Gastroesophageal sphincter (tissue), 4 donors: ENCODE results near the gene APOL6. TPM values are rescaled to one million over a fixed set of nuclear protein-coding genes. Genes with fewer than 3 reads are reported as not detected.
"Not testable (repeated sequence)": the region's sequence is repeated elsewhere in the genome, so short reads cannot be mapped to it uniquely, and the experiment has no call there.

Experiments
- ATAC-seq: fragments of 150-250 bp; one replicate; pipeline ENCODE4 v1.9.1; 2016; ENCODE audit warnings: mild to moderate bottlenecking, moderate library complexity
- H3K27ac ChIP-seq, 4 donors: fragments of 200-600 bp; sonication (generic) in 3 of 4; 1 replicate in 3 of 4; 2 replicates in 1 of 4; pipeline ENCODE4 v1.5.1; 2016 to 2019
- H3K27me3 ChIP-seq: fragments of 200-600 bp; sonication (generic); one replicate; pipeline ENCODE4 v1.5.1; 2019
- H3K36me3 ChIP-seq, 2 donors: fragments of 200-600 bp; sonication (generic); one replicate each; pipeline ENCODE4 v1.5.1; 2019; ENCODE audit warnings: control low read depth in 1 of 2
- H3K4me1 ChIP-seq, 3 donors: fragments of 200-600 bp; sonication (generic); 1 replicate in 2 of 3; 2 replicates in 1 of 3; pipeline ENCODE4 v1.5.1; 2016 to 2019; ENCODE audit warnings: control low read depth in 2 of 3
- H3K4me3 ChIP-seq, 2 donors: fragments of 200-600 bp; sonication (generic); one replicate each; pipeline ENCODE4 v1.5.1; 2019; ENCODE audit warnings: mild to moderate bottlenecking in 1 of 2, moderate library complexity in 1 of 2
- H3K9me3 ChIP-seq, 3 donors: fragments of 200-600 bp; sonication (generic); one replicate each; pipeline ENCODE4 v1.5.1; 2017 to 2019; ENCODE audit warnings: control low read depth in 2 of 3
- EP300 ChIP-seq: sonication (generic); formaldehyde crosslinking; IDR thresholded peaks from one replicate; pipeline ENCODE4 v1.6.1; 2017; ENCODE audit warnings: antibody characterized with exemption, mild to moderate bottlenecking
- POLR2A ChIP-seq, 2 donors: fragments of 450-650 bp; IDR thresholded peaks; one replicate each; pipeline ENCODE4 v1.6.1; 2017; ENCODE audit warnings: antibody characterized with exemption in 2 of 2, mild to moderate bottlenecking in 2 of 2, moderate library complexity in 1 of 2
- POLR2AphosphoS5 ChIP-seq: sonication (generic); formaldehyde crosslinking; IDR thresholded peaks from one replicate; pipeline ENCODE4 v1.6.1; 2017; ENCODE audit warnings: antibody characterized with exemption
- WGBS, 2 donors: methylation state at CpG; one replicate each; pipeline ENCODE4 v1.1.5; 2018; ENCODE audit warnings: low coverage in 1 of 2; 5-methylcytosine and 5-hydroxymethylcytosine counted together
- total RNA-seq, 4 donors: library from RNA; depleted of rRNA; stranded (reverse); fragments of >200 nt; gene quantifications; one replicate each; pipeline ENCODE4 v1.1.0, GENCODE V29; 2016
- TF ChIP-seq, protein P1 (sequence below), 4 experiments: fragments of 200-600 bp in 2 of 4; fragments of 450-650 bp in 2 of 4; sonication (generic) in 1 of 4; IDR thresholded peaks; one replicate each; pipeline ENCODE4 v1.5.1; 2017 to 2019; ENCODE audit warnings: antibody characterized with exemption in 4 of 4, mild to moderate bottlenecking in 2 of 4, moderate library complexity in 2 of 4

The APOL6 gene
- total RNA-seq, 4 donors from 2014 or later, result 10.4 to 13.3 (median 10.9) TPM

GRCh38 chr22:35690001-35690400 lies 41.8 kb downstream of the APOL6 start:
- Histone ChIP-seq H3K4me1 (no peaks in the 10 kb centered on the region), H3K4me3 (no peak overlapping the region), H3K27me3 (peaks cover 4% of the 10 kb centered on the region), H3K36me3 (no peaks in the 10 kb centered on the region), H3K27ac (no peak overlapping the region), H3K9me3 (no peaks in the 10 kb centered on the region)
- ATAC-seq, result no peak
- 53 to 57% methylated on average over 1 of the region's 1 CpG for WGBS, 2 donors
- TF ChIP-seq EP300 (no peak), POLR2A (IDR thresholded peaks at IDR 0.05) (no peak), POLR2AphosphoS5 (no peak)
- TF ChIP-seq, protein P1, sequence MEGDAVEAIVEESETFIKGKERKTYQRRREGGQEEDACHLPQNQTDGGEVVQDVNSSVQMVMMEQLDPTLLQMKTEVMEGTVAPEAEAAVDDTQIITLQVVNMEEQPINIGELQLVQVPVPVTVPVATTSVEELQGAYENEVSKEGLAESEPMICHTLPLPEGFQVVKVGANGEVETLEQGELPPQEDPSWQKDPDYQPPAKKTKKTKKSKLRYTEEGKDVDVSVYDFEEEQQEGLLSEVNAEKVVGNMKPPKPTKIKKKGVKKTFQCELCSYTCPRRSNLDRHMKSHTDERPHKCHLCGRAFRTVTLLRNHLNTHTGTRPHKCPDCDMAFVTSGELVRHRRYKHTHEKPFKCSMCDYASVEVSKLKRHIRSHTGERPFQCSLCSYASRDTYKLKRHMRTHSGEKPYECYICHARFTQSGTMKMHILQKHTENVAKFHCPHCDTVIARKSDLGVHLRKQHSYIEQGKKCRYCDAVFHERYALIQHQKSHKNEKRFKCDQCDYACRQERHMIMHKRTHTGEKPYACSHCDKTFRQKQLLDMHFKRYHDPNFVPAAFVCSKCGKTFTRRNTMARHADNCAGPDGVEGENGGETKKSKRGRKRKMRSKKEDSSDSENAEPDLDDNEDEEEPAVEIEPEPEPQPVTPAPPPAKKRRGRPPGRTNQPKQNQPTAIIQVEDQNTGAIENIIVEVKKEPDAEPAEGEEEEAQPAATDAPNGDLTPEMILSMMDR (IDR thresholded peaks at IDR 0.05), result no peak

DNA sequence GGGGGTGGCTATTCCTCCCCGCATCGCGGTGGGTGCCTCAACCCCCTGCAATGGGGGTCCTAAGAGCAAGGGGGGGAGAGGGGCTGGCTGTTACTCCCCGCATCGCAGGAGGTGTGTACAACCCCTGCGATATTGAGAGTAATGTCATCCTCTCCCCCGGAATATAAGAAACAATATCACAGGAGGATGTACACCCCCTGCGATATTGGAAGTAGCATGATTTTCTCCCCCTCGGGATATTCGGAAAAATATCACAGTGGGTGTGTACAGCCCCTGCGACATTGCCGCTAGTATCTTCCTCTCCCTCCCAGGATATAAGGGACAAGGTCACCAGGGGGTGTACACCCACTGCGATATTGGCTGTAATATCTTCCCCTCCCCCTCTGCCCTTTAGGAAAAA lies 47.0 kb downstream of the APOL6 start:
- H3K36me3 ChIP-seq, result no peaks in the 10 kb centered on the region
- H3K4me1 ChIP-seq, result no peaks in the 10 kb centered on the region
- no peak overlapping the region for H3K4me3 ChIP-seq
- H3K27me3 ChIP-seq, result peaks cover 13% of the 10 kb centered on the region
- TF ChIP-seq, protein P1 (IDR thresholded peaks at IDR 0.05), result no peak
- TF ChIP-seq POLR2A (IDR thresholded peaks at IDR 0.05), result no peak
- no peak for TF ChIP-seq POLR2AphosphoS5
- no peak for ATAC-seq
- WGBS, 2 donors, result 80 to 92% methylated on average over 8 to 12 of the region's 13 CpGs
- H3K27ac ChIP-seq, result no peak overlapping the region
- no peaks in the 10 kb centered on the region for H3K9me3 ChIP-seq

DNA sequence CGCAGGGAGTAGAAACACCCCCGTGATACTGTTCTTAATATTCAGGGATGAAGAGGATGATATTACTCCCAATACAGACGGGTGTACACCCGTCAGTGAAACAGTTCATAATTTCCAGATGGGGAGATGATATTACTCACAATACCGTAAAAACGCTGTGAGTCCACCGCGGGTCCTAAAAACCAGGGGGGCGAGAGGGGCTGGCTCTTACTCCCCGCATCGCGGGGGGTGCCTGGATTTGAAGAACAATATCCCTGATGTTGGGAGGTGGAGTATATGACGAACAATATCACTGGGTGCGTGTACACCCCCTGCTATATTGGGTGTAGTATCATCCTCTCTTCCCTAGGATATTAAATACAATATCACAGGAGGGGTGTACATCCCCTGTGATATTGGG lies 48.9 kb downstream of the APOL6 start:
- H3K4me1 ChIP-seq, result no peaks in the 10 kb centered on the region
- H3K9me3 ChIP-seq, result no peaks in the 10 kb centered on the region
- TF ChIP-seq POLR2AphosphoS5 (no peak), EP300 (no peak)
- TF ChIP-seq, protein P1 (IDR thresholded peaks at IDR 0.05), result no peak
- H3K27me3 ChIP-seq, result peaks cover 9% of the 10 kb centered on the region
- no peak for ATAC-seq
- no peaks in the 10 kb centered on the region for H3K36me3 ChIP-seq
- H3K27ac ChIP-seq, result no peak overlapping the region
- H3K4me3 ChIP-seq, result no peak overlapping the region
- WGBS, 2 donors, result 69 to 89% methylated on average over 7 to 10 of the region's 14 CpGs

GRCh38 chr22:35699852-35700251 lies 51.6 kb downstream of the APOL6 start:
- not testable (repeated sequence) for H3K4me1 ChIP-seq, H3K36me3 ChIP-seq, H3K27me3 ChIP-seq, H3K27ac ChIP-seq, ATAC-seq, H3K4me3 ChIP-seq, H3K9me3 ChIP-seq
- 78% methylated on average over 6 of the region's 6 CpGs; no CpG with 5 or more reads in 1 of the 2 donors for WGBS, 2 donors

- Histone ChIP-seq H3K36me3 (no peaks in the 10 kb centered on the region), H3K4me3 (no peak overlapping the region), H3K9me3 (no peaks in the 10 kb centered on the region), H3K27me3 (no peaks in the 10 kb centered on the region), H3K27ac (no peak overlapping the region), H3K4me1 (no peaks in the 10 kb centered on the region)
- TF ChIP-seq POLR2AphosphoS5 (no peak), POLR2A (IDR thresholded peaks at IDR 0.05) (no peak), EP300 (no peak)
- TF ChIP-seq, protein P1 (IDR thresholded peaks at IDR 0.05), result no peak
- no peak for ATAC-seq
- 61 to 82% methylated on average over 3 to 6 of the region's 7 CpGs for WGBS, 2 donors
Observed at GRCh38 chr22:35703861-35704584, 55.8 kb downstream of the APOL6 start.
